ENCODE results near the gene IL9R. TPM values are rescaled to one million over a fixed set of nuclear protein-coding genes. Genes with fewer than 3 reads are reported as not detected.

The IL9R gene
- total RNA-seq, 4 donors from 2014 or later, result 0.42 TPM; not detected in 3

DNA sequence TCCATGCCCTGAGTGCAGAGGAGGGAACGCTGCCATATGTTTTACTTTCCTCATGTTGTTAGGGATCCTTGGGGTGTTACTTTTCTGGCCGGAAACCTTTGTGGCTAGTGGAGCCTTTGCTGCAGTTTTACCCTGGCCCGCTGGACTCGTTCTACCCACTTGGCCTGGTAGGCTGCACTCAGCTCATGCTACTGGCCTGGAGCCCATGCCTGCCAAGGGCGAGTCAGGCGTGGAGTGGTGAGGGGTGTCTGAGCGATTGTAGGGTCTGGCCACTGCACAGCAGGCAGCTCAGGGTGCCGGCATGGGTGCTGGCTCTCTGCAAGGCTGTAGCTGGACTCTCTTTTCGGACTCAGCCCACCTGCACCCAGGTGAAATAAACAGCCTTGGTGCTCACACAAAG lies 41.4 kb upstream of the IL9R start:
- peaks cover 0 to 6% (median 2%) of the 10 kb centered on the region in 4 donors for H3K4me1 ChIP-seq
- H3K27me3 ChIP-seq, result no peaks in the 10 kb centered on the region
- WGBS, result 93% methylated on average over 6 of the region's 9 CpGs
- intact Hi-C loops (cut with DNase I), result no loop called here
- DNase-seq (ENCODE audit: extremely low spot score), result no peak
- H3K4me3 ChIP-seq, result no peak overlapping the region
- H3K36me3 ChIP-seq, result no peaks in the 10 kb centered on the region
- no peak overlapping the region for H3K27ac ChIP-seq (replicated peaks in 1 of 4)
- no peaks in the 10 kb centered on the region for H3K9me3 ChIP-seq
- TF ChIP-seq POLR2AphosphoS5 (IDR thresholded peaks at IDR 0.05) (no peak), POLR2A (IDR thresholded peaks at IDR 0.05; ENCODE audit: low read depth) (no peak), EP300 (IDR thresholded peaks at IDR 0.05) (no peak)
- TF ChIP-seq, protein P1, sequence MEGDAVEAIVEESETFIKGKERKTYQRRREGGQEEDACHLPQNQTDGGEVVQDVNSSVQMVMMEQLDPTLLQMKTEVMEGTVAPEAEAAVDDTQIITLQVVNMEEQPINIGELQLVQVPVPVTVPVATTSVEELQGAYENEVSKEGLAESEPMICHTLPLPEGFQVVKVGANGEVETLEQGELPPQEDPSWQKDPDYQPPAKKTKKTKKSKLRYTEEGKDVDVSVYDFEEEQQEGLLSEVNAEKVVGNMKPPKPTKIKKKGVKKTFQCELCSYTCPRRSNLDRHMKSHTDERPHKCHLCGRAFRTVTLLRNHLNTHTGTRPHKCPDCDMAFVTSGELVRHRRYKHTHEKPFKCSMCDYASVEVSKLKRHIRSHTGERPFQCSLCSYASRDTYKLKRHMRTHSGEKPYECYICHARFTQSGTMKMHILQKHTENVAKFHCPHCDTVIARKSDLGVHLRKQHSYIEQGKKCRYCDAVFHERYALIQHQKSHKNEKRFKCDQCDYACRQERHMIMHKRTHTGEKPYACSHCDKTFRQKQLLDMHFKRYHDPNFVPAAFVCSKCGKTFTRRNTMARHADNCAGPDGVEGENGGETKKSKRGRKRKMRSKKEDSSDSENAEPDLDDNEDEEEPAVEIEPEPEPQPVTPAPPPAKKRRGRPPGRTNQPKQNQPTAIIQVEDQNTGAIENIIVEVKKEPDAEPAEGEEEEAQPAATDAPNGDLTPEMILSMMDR (IDR thresholded peaks at IDR 0.05), result no peak

DNA sequence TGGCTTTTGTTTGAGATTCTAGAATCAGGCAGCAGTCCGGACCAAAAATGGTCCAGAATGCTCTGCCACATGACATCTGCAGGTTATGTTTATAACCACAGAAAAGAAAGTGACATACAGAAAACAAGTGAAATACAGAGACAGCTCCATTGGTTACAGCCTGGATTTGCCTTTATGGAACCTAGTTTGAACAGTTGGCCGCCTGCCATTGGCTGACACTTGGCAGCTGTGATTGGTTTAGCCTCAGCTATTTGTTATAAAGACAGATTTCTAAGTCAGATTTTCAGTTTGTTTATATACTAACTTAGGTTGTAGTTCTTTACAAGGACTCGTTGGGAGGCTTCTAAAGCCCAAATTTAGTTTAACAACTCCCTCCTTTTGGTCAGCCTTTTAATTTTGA lies 40.8 kb upstream of the IL9R start:
- no peaks in the 10 kb centered on the region for H3K27me3 ChIP-seq
- 60% methylated on average over 3 of the region's 3 CpGs for WGBS
- DNase-seq (ENCODE audit: extremely low spot score), result no peak
- H3K36me3 ChIP-seq, result no peaks in the 10 kb centered on the region
- TF ChIP-seq POLR2A (IDR thresholded peaks at IDR 0.05; ENCODE audit: low read depth) (no peak), POLR2AphosphoS5 (IDR thresholded peaks at IDR 0.05) (no peak), EP300 (IDR thresholded peaks at IDR 0.05) (no peak)
- TF ChIP-seq, protein P1 (IDR thresholded peaks at IDR 0.05), result no peak
- H3K9me3 ChIP-seq, result no peaks in the 10 kb centered on the region
- peaks cover 0 to 6% (median 2%) of the 10 kb centered on the region in 4 donors for H3K4me1 ChIP-seq
- no peak overlapping the region for H3K4me3 ChIP-seq
- no peak overlapping the region for H3K27ac ChIP-seq (replicated peaks in 1 of 4)
- intact Hi-C loops (cut with DNase I), result no loop called here

DNA sequence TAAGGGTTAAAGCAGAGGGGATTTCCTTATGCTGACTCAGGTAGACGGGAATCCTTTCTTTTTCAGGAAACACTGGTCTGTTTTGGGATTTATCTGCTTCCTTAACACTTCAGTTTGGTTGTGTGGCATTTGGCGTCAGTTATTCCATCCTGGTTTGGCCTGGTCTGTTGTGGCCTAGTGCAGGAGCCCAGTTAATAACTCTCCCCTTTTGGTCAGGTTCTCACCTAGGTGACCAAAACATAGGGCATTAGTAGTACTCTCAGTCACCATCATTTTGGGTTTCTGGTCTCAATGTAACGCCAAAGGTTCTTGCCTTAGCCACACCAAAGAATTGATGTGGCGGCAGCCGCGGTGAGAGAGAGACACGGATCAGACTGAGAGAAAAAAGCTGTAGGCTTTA lies 39.7 kb upstream of the IL9R start:
- TF ChIP-seq POLR2AphosphoS5 (IDR thresholded peaks at IDR 0.05) (no peak), POLR2A (IDR thresholded peaks at IDR 0.05; ENCODE audit: low read depth) (no peak), EP300 (IDR thresholded peaks at IDR 0.05) (no peak)
- TF ChIP-seq, protein P1 (IDR thresholded peaks at IDR 0.05), result no peak
- 76% methylated on average over 7 of the region's 7 CpGs for WGBS

GRCh38 chrX:155959018-155959587 lies 38.4 kb upstream of the IL9R start:
- Histone ChIP-seq H3K36me3 (no peaks in the 10 kb centered on the region), H3K27ac (replicated peaks in 1 of 4) (no peak overlapping the region), H3K27me3 (no peaks in the 10 kb centered on the region), H3K4me3 (no peak overlapping the region), H3K4me1 (peaks cover 0 to 6% (median 2%) of the 10 kb centered on the region in 4 donors), H3K9me3 (peaks cover 0 to 9% (median 4%) of the 10 kb centered on the region in 4 donors)
- intact Hi-C loops (cut with DNase I), result no loop called here
- WGBS, result 76% methylated on average over 5 of the region's 5 CpGs
- no peak for DNase-seq (ENCODE audit: extremely low spot score)
- TF ChIP-seq, protein P1 (IDR thresholded peaks at IDR 0.05), result no peak
- TF ChIP-seq POLR2AphosphoS5 (IDR thresholded peaks at IDR 0.05), result no peak
- TF ChIP-seq POLR2A (IDR thresholded peaks at IDR 0.05; ENCODE audit: low read depth), result no peak
- TF ChIP-seq EP300 (IDR thresholded peaks at IDR 0.05), result no peak

More for the DNA sequence above, 39.7 kb upstream of the IL9R start:
- Histone ChIP-seq H3K36me3 (no peaks in the 10 kb centered on the region), H3K4me3 (no peak overlapping the region), H3K4me1 (peaks cover 0 to 6% (median 2%) of the 10 kb centered on the region in 4 donors), H3K27ac (replicated peaks in 1 of 4) (no peak overlapping the region), H3K27me3 (no peaks in the 10 kb centered on the region), H3K9me3 (no peaks in the 10 kb centered on the region)
- DNase-seq (ENCODE audit: extremely low spot score), result no peak
- intact Hi-C loops (cut with DNase I), result no loop called here

DNA sequence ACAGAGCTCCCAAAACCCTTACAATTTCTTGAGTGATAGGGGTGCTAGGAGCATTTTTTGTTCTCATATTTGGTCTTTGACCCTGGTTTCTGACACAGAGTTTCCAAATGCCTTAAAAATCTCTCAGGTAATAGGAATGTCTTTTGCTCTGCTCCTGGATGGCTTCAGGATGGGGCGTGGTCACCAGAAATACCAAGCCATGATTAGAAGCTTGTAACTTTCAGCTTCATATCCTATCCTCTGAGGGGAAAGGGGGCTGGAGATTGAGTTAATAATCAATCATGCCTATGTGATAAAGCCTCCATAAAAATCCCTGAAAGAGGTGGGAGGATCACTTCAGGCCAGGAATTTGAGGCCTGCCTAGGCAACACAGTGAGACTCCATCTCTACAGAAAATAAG lies 34.6 kb upstream of the IL9R start:
- WGBS, result 54% methylated on average over 1 of the region's 1 CpG
- H3K27me3 ChIP-seq, result no peaks in the 10 kb centered on the region
- H3K36me3 ChIP-seq, result no peaks in the 10 kb centered on the region
- no peaks in the 10 kb centered on the region for H3K4me1 ChIP-seq
- H3K27ac ChIP-seq (replicated peaks in 1 of 4), result no peak overlapping the region
- peaks cover 0 to 11% (median 4%) of the 10 kb centered on the region in 4 donors for H3K9me3 ChIP-seq
- TF ChIP-seq, protein P1 (IDR thresholded peaks at IDR 0.05), result no peak
- TF ChIP-seq POLR2A (IDR thresholded peaks at IDR 0.05; ENCODE audit: low read depth) (no peak), EP300 (IDR thresholded peaks at IDR 0.05) (no peak), POLR2AphosphoS5 (IDR thresholded peaks at IDR 0.05) (no peak)
- no peak for DNase-seq (ENCODE audit: extremely low spot score)
- H3K4me3 ChIP-seq, result no peak overlapping the region
- intact Hi-C loops (cut with DNase I), result no loop called here
